ENCODE measurements around the gene RUBCNL. TPM values are rescaled to one million over a fixed set of nuclear protein-coding genes. Genes with fewer than 3 reads are reported as not detected.

Gene RUBCNL
- total RNA-seq, 3 donors from 2014 or later (not counting 1 experiment from before 2014, with no cell fraction given), result 1.6 to 2.3 (median 2.1) TPM

- H3K36me3 ChIP-seq (ENCODE audit: control insufficient read depth, insufficient read depth, low read length), result no peaks in the 10 kb centered on the region
- no peak overlapping the region for H3K27ac ChIP-seq (ENCODE audit: low read length)
- H3K4me3 ChIP-seq (ENCODE audit: low read length), result no peak overlapping the region
- DNase-seq (no peak), ATAC-seq (no peak)
- Mint-ChIP-seq H3K27ac (peak overlapping the region in 1 of 2 donors; percentile 23), H3K36me3 (no peaks in the 10 kb centered on the region), H3K9me3 (no peaks in the 10 kb centered on the region), H3K27me3 (ENCODE audit: low read depth in 2 of 2) (peaks cover 0 to 2% of the 10 kb centered on the region in 2 donors), H3K4me1 (peaks cover 23 to 34% of the 10 kb centered on the region in 2 donors), H3K4me3 (no peak overlapping the region)
- H3K4me1 ChIP-seq (ENCODE audit: control insufficient read depth, insufficient read depth, low read length), result peaks cover 8% of the 10 kb centered on the region
- H3K9me3 ChIP-seq (ENCODE audit: control insufficient read depth, insufficient read depth, low read length), result no peaks in the 10 kb centered on the region
- no peak for TF ChIP-seq CTCF (IDR thresholded peaks at IDR 0.05)
- 100% methylated on average over 1 of the region's 1 CpG for WGBS (ENCODE audit: insufficient coverage)
- intact Hi-C loops (cut with micrococcal nuclease), result no loop called here
- no peaks in the 10 kb centered on the region for H3K27me3 ChIP-seq (ENCODE audit: control insufficient read depth, insufficient read depth, low read length)
Observed at GRCh38 chr13:46318986-46319385, 68.1 kb downstream of the RUBCNL start.

- no peak overlapping the region for H3K27ac Mint-ChIP-seq
- no peak overlapping the region for H3K4me3 ChIP-seq (ENCODE audit: low read length)
- no peaks in the 10 kb centered on the region for H3K36me3 ChIP-seq (ENCODE audit: control insufficient read depth, insufficient read depth, low read length)
- intact Hi-C loops (cut with micrococcal nuclease), result no loop called here
- H3K27ac ChIP-seq (ENCODE audit: low read length), result no peak overlapping the region
- no peak for TF ChIP-seq CTCF (IDR thresholded peaks at IDR 0.05)
- DNase-seq, result no peak
- ATAC-seq, result no peak
- H3K27me3 ChIP-seq (ENCODE audit: control insufficient read depth, insufficient read depth, low read length), result no peaks in the 10 kb centered on the region
- H3K9me3 Mint-ChIP-seq, result peaks cover 0 to 3% of the 10 kb centered on the region in 2 donors
- no peaks in the 10 kb centered on the region for H3K9me3 ChIP-seq (ENCODE audit: control insufficient read depth, insufficient read depth, low read length)
- H3K4me3 Mint-ChIP-seq, result no peak overlapping the region
- no peaks in the 10 kb centered on the region for H3K27me3 Mint-ChIP-seq (ENCODE audit: low read depth in 2 of 2)
- peaks cover 4% of the 10 kb centered on the region for H3K36me3 Mint-ChIP-seq
- peaks cover 36 to 45% of the 10 kb centered on the region in 2 donors for H3K4me1 Mint-ChIP-seq
- peaks cover 20% of the 10 kb centered on the region for H3K4me1 ChIP-seq (ENCODE audit: control insufficient read depth, insufficient read depth, low read length)
Observed at GRCh38 chr13:46317120-46317519, 69.9 kb downstream of the RUBCNL start.

GRCh38 chr13:46315491-46316075 is 71.5 kb downstream of the RUBCNL start:
- ATAC-seq, result no peak
- H3K27ac Mint-ChIP-seq, result no peak overlapping the region
- H3K27ac ChIP-seq (ENCODE audit: low read length), result no peak overlapping the region
- peaks cover 23 to 32% of the 10 kb centered on the region in 2 donors for H3K4me1 Mint-ChIP-seq
- H3K27me3 Mint-ChIP-seq (ENCODE audit: low read depth in 2 of 2), result no peaks in the 10 kb centered on the region
- no peak for TF ChIP-seq CTCF (IDR thresholded peaks at IDR 0.05)
- H3K4me3 Mint-ChIP-seq, result no peak overlapping the region
- H3K36me3 ChIP-seq (ENCODE audit: control insufficient read depth, insufficient read depth, low read length), result no peaks in the 10 kb centered on the region
- no peak for DNase-seq
- intact Hi-C loops (cut with micrococcal nuclease), result no loop called here
- WGBS (ENCODE audit: insufficient coverage), result 84% methylated on average over 6 of the region's 6 CpGs
- H3K27me3 ChIP-seq (ENCODE audit: control insufficient read depth, insufficient read depth, low read length), result no peaks in the 10 kb centered on the region
- peaks cover 0 to 3% of the 10 kb centered on the region in 2 donors for H3K9me3 Mint-ChIP-seq
- H3K9me3 ChIP-seq (ENCODE audit: control insufficient read depth, insufficient read depth, low read length), result no peaks in the 10 kb centered on the region
- H3K4me1 ChIP-seq (ENCODE audit: control insufficient read depth, insufficient read depth, low read length), result peaks cover 15% of the 10 kb centered on the region
- no peak overlapping the region for H3K4me3 ChIP-seq (ENCODE audit: low read length)
- H3K36me3 Mint-ChIP-seq, result peaks cover 4% of the 10 kb centered on the region

- H3K36me3 ChIP-seq (ENCODE audit: control insufficient read depth, insufficient read depth, low read length), result no peaks in the 10 kb centered on the region
- H3K36me3 Mint-ChIP-seq, result peaks cover 4% of the 10 kb centered on the region
- H3K9me3 Mint-ChIP-seq, result peaks cover 0 to 3% of the 10 kb centered on the region in 2 donors
- no peak for TF ChIP-seq CTCF (IDR thresholded peaks at IDR 0.05)
- no peaks in the 10 kb centered on the region for H3K9me3 ChIP-seq (ENCODE audit: control insufficient read depth, insufficient read depth, low read length)
- intact Hi-C loops (cut with micrococcal nuclease), result no loop called here
- H3K27me3 Mint-ChIP-seq (ENCODE audit: low read depth in 2 of 2), result no peaks in the 10 kb centered on the region
- peaks cover 13% of the 10 kb centered on the region for H3K4me1 ChIP-seq (ENCODE audit: control insufficient read depth, insufficient read depth, low read length)
- no peak overlapping the region for H3K4me3 Mint-ChIP-seq
- H3K27ac Mint-ChIP-seq, result no peak overlapping the region
- H3K27ac ChIP-seq (ENCODE audit: low read length), result no peak overlapping the region
- peaks cover 22 to 26% of the 10 kb centered on the region in 2 donors for H3K4me1 Mint-ChIP-seq
- DNase-seq (no peak), ATAC-seq (no peak)
- no peak overlapping the region for H3K4me3 ChIP-seq (ENCODE audit: low read length)
- H3K27me3 ChIP-seq (ENCODE audit: control insufficient read depth, insufficient read depth, low read length), result no peaks in the 10 kb centered on the region
Observed at GRCh38 chr13:46315036-46315435, 72.0 kb downstream of the RUBCNL start.

All from natural killer cell (primary cell).